K562 (cell line): ENCODE measurements around the gene TMCC2. TPM values are rescaled to one million over a fixed set of nuclear protein-coding genes. Genes with fewer than 3 reads are reported as not detected.
A peak's percentile ranks its signal among the peaks of the same experiment; 100 is the strongest.

Experiments used
- ATF7 ChIP-seq: fragments of 450-650 bp; IDR thresholded peaks from 2 replicates; pipeline ENCODE4 v1.7.1; 2014; ENCODE audit warnings: mild to moderate bottlenecking, moderate library complexity
- HNRNPH1 ChIP-seq: fragments of 200-400 bp; formaldehyde crosslinking; optimal IDR thresholded peaks from 2 replicates; pipeline ENCODE3; 2017; ENCODE audit warnings: low read depth, mild to moderate bottlenecking, low read length, moderate library complexity
- REST ChIP-seq, 2 experiments: fragments of 450-650 bp; formaldehyde crosslinking in 1 of 2; IDR thresholded peaks; 2 replicates each; pipeline versions ENCODE4 v1.4.0 to v1.6.1; 2014 to 2020; ENCODE audit warnings: mild to moderate bottlenecking in 2 of 2, borderline replicate concordance in 1 of 2, low read depth in 1 of 2
- TCF15 ChIP-seq: fragments of 250-450 bp; sonication (Bioruptor Pico); IDR thresholded peaks from 2 replicates; pipeline ENCODE4 v1.8.0; 2022; ENCODE audit warnings: moderate library complexity, mild to moderate bottlenecking, inconsistent platforms
- UBTF ChIP-seq, 2 experiments: IDR thresholded peaks; 2 replicates each; pipeline ENCODE4 v1.6.1; 2012; ENCODE audit warnings: improper control_type of control experiment in 2 of 2, low read depth in 2 of 2, low read length in 2 of 2, borderline replicate concordance in 1 of 2
- XRCC3 ChIP-seq: fragments of 450-650 bp; IDR thresholded peaks from 2 replicates; pipeline ENCODE4 v1.6.1; 2017; ENCODE audit warnings: mild to moderate bottlenecking, moderate library complexity
- ZNF23 ChIP-seq: fragments of 250-450 bp; sonication (Bioruptor Pico); IDR thresholded peaks from 2 replicates; pipeline ENCODE4 v1.4.0; 2020; ENCODE audit warnings: mild to moderate bottlenecking
- ZNF41 ChIP-seq: fragments of 250-450 bp; sonication (Bioruptor Pico); conservative IDR thresholded peaks from 2 replicates; pipeline ENCODE4 v1.4.0; 2020; ENCODE audit warnings: mild to moderate bottlenecking
- ZNF639 ChIP-seq, 2 experiments: fragments of 200-800 bp in 1 of 2; sonication (Bioruptor generic) in 1 of 2; sonication (generic) in 1 of 2; formaldehyde crosslinking in 1 of 2; IDR thresholded peaks in 1 of 2; conservative IDR thresholded peaks in 1 of 2; 2 replicates each; pipeline versions ENCODE4 v1.5.0 to v1.6.1; 2016 to 2020; ENCODE audit warnings: missing compliant biosample characterization in 1 of 2, missing genetic modification characterization in 1 of 2, missing genetic modification reagents in 1 of 2
- ZNF830 ChIP-seq: fragments of 250-450 bp; sonication (Bioruptor Pico); IDR thresholded peaks from 2 replicates; pipeline ENCODE4 v1.5.0; 2021; ENCODE audit warnings: mild to moderate bottlenecking
- ZZZ3 ChIP-seq: fragments of 450-650 bp; IDR thresholded peaks from 2 replicates; pipeline ENCODE4 v1.6.1; 2016; ENCODE audit warnings: antibody characterized with exemption, mild to moderate bottlenecking, moderate library complexity
- polyA plus RNA-seq, 8 experiments: library from polyadenylated mRNA; depleted of rRNA in 4 of 8; stranded (reverse) in 5 of 8; unstranded in 3 of 8; fragments of >200 nt; fragmentation: Nextera tagmentation in 2 of 8; fragmentation: Illumina TruSeq in 1 of 8; extraction: Ambion mirVana in 2 of 8; extraction: Trizol in 1 of 8; gene quantifications; 2 replicates each; pipeline versions ENCODE4 v1.2.1 to v1.2.3, GENCODE V29; 2011 to 2014; ENCODE audit warnings: inconsistent platforms in 1 of 8, missing spikeins in 1 of 8
- total RNA-seq, 7 experiments: library from RNA; depleted of rRNA in 6 of 7; stranded (reverse); fragments of >200 nt in 6 of 7; fragmentation: Illumina TruSeq in 2 of 7; extraction: Trizol in 2 of 7; gene quantifications; 2 replicates each; pipeline versions ENCODE4 v1.2.1 to v1.2.3, GENCODE V29; 2011 to 2021; ENCODE audit warnings: low replicate concordance in 1 of 7

TMCC2 gene
- total and polyA plus RNA-seq, 9 of the 15 experiments (the other 6 are each of a cell fraction or from before 2014, with no cell fraction given) = 0.06 to 1.8 (median 0.98) TPM

- peak; percentile 39; the same call in 1 of the 2 replicates for TF ChIP-seq REST (IDR thresholded peaks at IDR 0.05; ENCODE audit: borderline replicate concordance)
- TF ChIP-seq REST (CRISPR knock-in tag; IDR thresholded peaks at IDR 0.05; ENCODE audit: low read depth) = no peak
- no peak for TF ChIP-seq ATF7
- TF ChIP-seq ZNF639 (CRISPR knock-in tag; conservative IDR thresholded peaks at IDR 0.05 in 1 of 2, IDR thresholded peaks at IDR 0.05 in 1 of 2) = 0 out of 4 replicates have a peak, but pooled peaks of 1 of the 2 experiments have one; percentile 8
- no peak for TF ChIP-seq ZNF830 (CRISPR knock-in tag)
- TF ChIP-seq ZZZ3 = no peak
- TF ChIP-seq UBTF (IDR thresholded peaks at IDR 0.05; ENCODE audit: borderline replicate concordance in 1 of 2, low read depth in 2 of 2, low read length in 2 of 2) = no peak
- no peak for TF ChIP-seq ZNF41 (CRISPR knock-in tag)
- TF ChIP-seq HNRNPH1 = no peak
- no peak for TF ChIP-seq XRCC3
- no peak for TF ChIP-seq ZNF23
- TF ChIP-seq TCF15 (CRISPR knock-in tag) = no peak
Measured at GRCh38 chr1:205229399-205229871, 1.7 kb downstream of the TMCC2 start (continued).
